Cardiac muscle cell (in vitro differentiated cells and primary cell): ENCODE measurements around the gene RASL10B. TPM values are rescaled to one million over a fixed set of nuclear protein-coding genes. Genes with fewer than 3 reads are reported as not detected.

Source experiments
- DNase-seq, 2 donors: peaks; one replicate each; pipeline versions ENCODE4 v3.0.0 to v3.0.0-alpha.2; 2010 to 2017; ENCODE audit warnings: low read depth in 1 of 2, low spot score in 1 of 2
- H3K27ac ChIP-seq: fragments of 200-600 bp; sonication (generic); 2 replicates; pipeline ENCODE4 v1.5.1; 2016
- H3K27me3 ChIP-seq: fragments of 200-600 bp; sonication (generic); 2 replicates; pipeline ENCODE4 v1.6.0; 2016; ENCODE audit warnings: control low read depth
- H3K36me3 ChIP-seq: fragments of 200-600 bp; sonication (generic); 2 replicates; pipeline ENCODE4 v1.5.1; 2016; ENCODE audit warnings: control low read depth
- H3K4me1 ChIP-seq: fragments of 200-600 bp; sonication (generic); 2 replicates; pipeline ENCODE4 v1.8.1; 2017; ENCODE audit warnings: low read depth, mild to moderate bottlenecking, mixed run types
- H3K4me3 ChIP-seq: fragments of 200-600 bp; sonication (generic); 2 replicates; pipeline ENCODE4 v1.5.1; 2016; ENCODE audit warnings: mild to moderate bottlenecking
- H3K9me3 ChIP-seq: fragments of 200-600 bp; sonication (generic); 2 replicates; pipeline ENCODE4 v1.5.1; 2017; ENCODE audit warnings: low read depth, mild to moderate bottlenecking, control low read depth
- polyA plus RNA-seq: library from polyadenylated mRNA; unstranded; fragments of >200 nt; fragmentation: Nextera tagmentation; extraction: Ambion mirVana; gene quantifications from 2 replicates; pipeline ENCODE4 v1.2.1, GENCODE V29; 2016
- total RNA-seq: library from RNA; depleted of rRNA; stranded (reverse); fragments of >200 nt; gene quantifications from 2 replicates; pipeline ENCODE4 v1.2.3, GENCODE V29; 2016
- TF ChIP-seq, protein P1 (sequence below): IDR thresholded peaks from 2 replicates; pipeline ENCODE4 v1.5.1; 2012; ENCODE audit warnings: low read depth, mild to moderate bottlenecking, low read length

Gene RASL10B
- total and polyA plus RNA-seq, 2 experiments from 2014 or later: 71.6 to 116 TPM

DNA sequence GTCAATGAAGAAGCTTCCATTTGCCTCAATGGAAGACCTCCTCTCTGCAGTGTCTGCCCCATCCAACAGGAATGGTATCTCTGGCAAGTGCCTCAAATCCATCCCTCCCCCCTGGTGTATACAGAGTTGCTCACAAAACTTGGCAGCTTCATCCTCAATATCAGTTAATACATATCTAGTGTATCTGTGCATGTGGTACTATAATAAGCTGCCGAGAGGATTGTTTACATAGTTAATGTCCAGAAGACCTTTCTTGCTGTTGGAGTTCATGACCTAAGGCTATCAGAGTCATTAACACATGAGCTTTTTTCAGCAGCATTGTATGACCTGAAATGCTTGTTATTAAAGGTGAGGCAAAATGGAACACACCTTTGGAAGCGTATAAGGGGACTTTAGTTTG lies 14.0 kb upstream of the RASL10B start:
- DNase-seq: no peak
- Histone ChIP-seq H3K9me3 (no peaks in the 10 kb centered on the region), H3K27me3 (no peaks in the 10 kb centered on the region), H3K36me3 (peaks cover 4% of the 10 kb centered on the region), H3K27ac (peak overlapping the region; percentile 3), H3K4me3 (no peak overlapping the region), H3K4me1 (peaks cover 45% of the 10 kb centered on the region)
- TF ChIP-seq, protein P1, sequence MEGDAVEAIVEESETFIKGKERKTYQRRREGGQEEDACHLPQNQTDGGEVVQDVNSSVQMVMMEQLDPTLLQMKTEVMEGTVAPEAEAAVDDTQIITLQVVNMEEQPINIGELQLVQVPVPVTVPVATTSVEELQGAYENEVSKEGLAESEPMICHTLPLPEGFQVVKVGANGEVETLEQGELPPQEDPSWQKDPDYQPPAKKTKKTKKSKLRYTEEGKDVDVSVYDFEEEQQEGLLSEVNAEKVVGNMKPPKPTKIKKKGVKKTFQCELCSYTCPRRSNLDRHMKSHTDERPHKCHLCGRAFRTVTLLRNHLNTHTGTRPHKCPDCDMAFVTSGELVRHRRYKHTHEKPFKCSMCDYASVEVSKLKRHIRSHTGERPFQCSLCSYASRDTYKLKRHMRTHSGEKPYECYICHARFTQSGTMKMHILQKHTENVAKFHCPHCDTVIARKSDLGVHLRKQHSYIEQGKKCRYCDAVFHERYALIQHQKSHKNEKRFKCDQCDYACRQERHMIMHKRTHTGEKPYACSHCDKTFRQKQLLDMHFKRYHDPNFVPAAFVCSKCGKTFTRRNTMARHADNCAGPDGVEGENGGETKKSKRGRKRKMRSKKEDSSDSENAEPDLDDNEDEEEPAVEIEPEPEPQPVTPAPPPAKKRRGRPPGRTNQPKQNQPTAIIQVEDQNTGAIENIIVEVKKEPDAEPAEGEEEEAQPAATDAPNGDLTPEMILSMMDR: no peak

DNA sequence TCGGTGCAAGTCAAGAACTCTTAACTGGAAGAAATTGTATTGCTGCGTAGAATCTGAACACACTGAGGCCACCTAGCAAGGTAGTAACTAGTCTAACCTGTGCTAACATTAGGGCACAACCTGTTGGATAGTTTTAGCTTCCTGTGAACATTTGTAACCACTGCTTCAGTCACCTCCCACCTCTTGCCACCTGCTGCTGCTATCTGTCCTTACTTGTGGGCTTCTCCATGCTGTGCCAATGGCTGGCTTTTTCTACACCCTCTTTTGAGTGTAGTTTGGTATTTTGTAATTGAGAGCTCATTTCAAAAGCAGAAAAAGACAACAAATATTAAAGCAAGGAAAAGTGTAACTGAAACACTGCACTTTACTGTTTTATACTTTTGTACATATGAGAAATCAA lies 7.7 kb upstream of the RASL10B start:
- Histone ChIP-seq H3K27me3 (no peaks in the 10 kb centered on the region), H3K36me3 (peaks cover 4% of the 10 kb centered on the region), H3K4me3 (no peak overlapping the region), H3K9me3 (no peaks in the 10 kb centered on the region), H3K4me1 (peaks cover 51% of the 10 kb centered on the region), H3K27ac (peak overlapping the region; percentile 94)
- no peak for DNase-seq
- TF ChIP-seq, protein P1: no peak

DNA sequence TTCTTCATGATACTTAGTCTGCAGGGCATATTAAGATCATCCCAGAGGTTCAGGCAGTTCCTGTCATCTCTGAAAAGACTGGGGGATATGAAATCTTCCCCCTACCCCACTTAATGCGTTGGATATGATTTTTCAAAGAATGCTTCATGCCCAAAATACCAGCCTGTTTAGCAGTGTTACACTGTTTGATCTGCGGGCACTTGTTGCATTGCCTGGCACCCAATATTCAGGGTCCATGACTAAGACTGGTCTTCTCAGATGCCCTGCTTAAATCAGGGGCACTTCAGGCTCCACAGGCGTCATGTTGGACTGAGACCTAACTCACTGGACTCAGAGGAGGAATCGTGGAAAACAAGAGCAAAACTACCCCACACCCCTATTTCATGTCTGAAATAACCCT lies 6.4 kb upstream of the RASL10B start:
- peaks cover under 1% of the 10 kb centered on the region for H3K36me3 ChIP-seq
- H3K4me1 ChIP-seq: peaks cover 62% of the 10 kb centered on the region
- no peaks in the 10 kb centered on the region for H3K9me3 ChIP-seq
- TF ChIP-seq, protein P1: no peak
- H3K27ac ChIP-seq: peak overlapping the region; percentile 94
- no peak overlapping the region for H3K4me3 ChIP-seq
- DNase-seq: no peak
- no peaks in the 10 kb centered on the region for H3K27me3 ChIP-seq

DNA sequence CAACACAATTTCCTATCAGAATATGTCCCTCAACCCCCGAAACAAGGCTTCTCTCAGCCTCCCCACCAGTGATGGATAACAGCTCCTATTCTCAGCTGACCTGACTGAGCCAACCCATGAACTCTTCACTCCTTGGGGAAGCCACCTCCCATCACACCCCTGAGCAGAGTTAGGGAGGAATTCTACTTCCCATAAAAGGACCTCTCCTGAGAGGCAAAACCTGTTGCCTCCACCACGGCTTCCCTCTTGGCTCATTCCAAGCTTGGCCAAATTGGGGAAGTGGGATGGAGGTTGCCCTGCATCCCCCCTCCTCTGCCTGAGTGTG lies 5.7 kb upstream of the RASL10B start:
- peak in 1 of 2 donors; percentile 32 for DNase-seq
- Histone ChIP-seq H3K4me3 (no peak overlapping the region), H3K27ac (peak overlapping the region; percentile 94), H3K4me1 (peaks cover 62% of the 10 kb centered on the region), H3K36me3 (no peaks in the 10 kb centered on the region), H3K9me3 (no peaks in the 10 kb centered on the region), H3K27me3 (no peaks in the 10 kb centered on the region)
- TF ChIP-seq, protein P1: no peak

DNA sequence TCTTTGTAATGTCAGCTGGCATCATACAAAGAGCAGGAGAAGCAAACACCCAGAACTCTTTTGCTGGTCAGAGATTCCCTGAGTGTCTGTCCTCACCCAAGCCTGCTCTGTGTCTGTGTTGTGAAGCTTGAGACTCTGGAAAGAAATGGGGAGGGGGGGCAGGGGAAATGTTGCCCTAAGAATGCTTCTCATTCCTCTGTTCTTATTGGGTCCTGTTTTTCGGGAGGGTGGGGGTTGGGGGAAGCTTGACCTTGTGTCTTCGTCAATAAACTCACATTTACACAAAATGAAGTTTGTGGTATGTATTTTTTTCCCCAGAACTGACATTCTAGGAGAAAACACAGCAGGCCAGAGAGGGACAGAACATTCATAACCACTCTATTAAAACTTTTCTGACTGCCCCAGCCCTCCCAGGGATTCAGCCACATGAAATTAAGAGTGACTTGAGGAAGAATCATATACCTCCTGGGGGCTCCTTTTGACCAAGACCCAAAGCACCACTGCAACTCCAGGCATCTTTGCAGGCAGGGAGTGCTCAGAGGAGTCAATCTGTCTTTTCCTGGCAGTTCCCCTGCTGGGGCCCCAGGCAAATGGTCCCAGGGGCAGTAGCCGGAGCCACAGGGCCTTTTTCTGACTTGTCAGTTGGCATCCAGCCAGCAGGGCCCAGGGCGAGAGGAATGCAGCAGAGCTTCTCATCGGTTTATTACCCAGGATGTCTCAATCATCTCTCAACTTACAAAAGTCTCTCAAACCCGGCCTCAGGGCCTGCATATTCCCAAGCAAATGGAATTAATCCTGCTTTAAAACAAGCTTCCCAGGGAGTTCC lies 5.1 kb upstream of the RASL10B start:
- Histone ChIP-seq H3K4me1 (peaks cover 67% of the 10 kb centered on the region), H3K9me3 (no peaks in the 10 kb centered on the region), H3K36me3 (no peaks in the 10 kb centered on the region), H3K4me3 (no peak overlapping the region), H3K27me3 (no peaks in the 10 kb centered on the region), H3K27ac (peak overlapping the region; percentile 94)
- TF ChIP-seq, protein P1: no peak
- peak; percentile 89 to 95 for DNase-seq
